Stimulated activated CD8-positive, alpha-beta memory T cell treated with anti-CD3 and anti-CD28 coated beads, Interleukin-4, amount 100 ng/mL, for 4 hours (primary cell): ENCODE measurements around the gene NLRP1.
A peak's percentile ranks its signal among the peaks of the same experiment; 100 is the strongest.

Experiments used
- DNase-seq, 2 donors: peaks; one replicate each; pipeline ENCODE4 v3.0.0-alpha.2; 2020; ENCODE audit warnings: low read depth in 2 of 2, low spot score in 1 of 2

NLRP1 gene

GRCh38 chr17:5480962-5481361 lies 103.3 kb downstream of the NLRP1 start:
- no peak for DNase-seq

GRCh38 chr17:5478992-5479391 lies 105.3 kb downstream of the NLRP1 start:
- DNase-seq, result no peak

- no peak for DNase-seq
These were observed 110.4 kb downstream of the NLRP1 start for GRCh38 chr17:5473906-5474305.

GRCh38 chr17:5472511-5472910 lies 111.8 kb downstream of the NLRP1 start:
- no peak for DNase-seq

- DNase-seq, result peak in 1 of 2 donors; percentile 14
These were observed 116.2 kb downstream of the NLRP1 start for GRCh38 chr17:5468075-5468473.

- DNase-seq, result no peak
These were observed 116.9 kb downstream of the NLRP1 start for GRCh38 chr17:5467416-5467815.

- DNase-seq, result no peak
These were observed 118.0 kb downstream of the NLRP1 start for GRCh38 chr17:5466295-5466694.

GRCh38 chr17:5464717-5465507 lies 119.4 kb downstream of the NLRP1 start:
- DNase-seq, result no peak
